K562 (cell line): ENCODE results near the gene CYP24A1. TPM values are rescaled to one million over a fixed set of nuclear protein-coding genes. Genes with fewer than 3 reads are reported as not detected.
A peak's percentile ranks its signal among the peaks of the same experiment; 100 is the strongest.

Experiments used
- ATAC-seq: fragments of 200-7000 bp; cut with Tn5 transposase; 3 replicates; pipeline ENCODE4 v1.9.1; 2020; ENCODE audit warnings: moderate library complexity
- BruUV-seq: library from RNA; stranded (reverse); fragments of 400-500 nt; replicated peaks from 2 replicates; lab custom pipeline; 2021; lab: Mats Ljungman, UMichigan
- CTCF ChIA-PET: fragments of 300-600 bp; formaldehyde crosslinking; extraction: SDS; loops from one replicate; lab custom pipeline; 2021; ENCODE audit warnings: low intra/inter-chr PET ratio; lab: Yijun Ruan, JAX
- POLR2A ChIA-PET: fragments of 300-600, 350-650 bp; sonication (Branson Sonifier 250); formaldehyde crosslinking; extraction: SDS; loops from one replicate; lab custom pipeline; 2021; ENCODE audit warnings: antibody characterized with exemption, inconsistent platforms; lab: Yijun Ruan, JAX
- DNase-seq, 4 experiments: peaks; one replicate each; pipeline versions ENCODE4 v3.0.0 to v3.0.0-alpha.2; 2011 to 2018; ENCODE audit warnings: low spot score in 3 of 4, mixed read lengths in 3 of 4; ENCODE audit errors: extremely low read depth in 1 of 4
- FAIRE-seq: peaks from 2 replicates; lab custom pipeline; 2011; peaks lifted over from hg19 to GRCh38; lab: Jason Lieb, UNC
- H2AFZ ChIP-seq: 2 replicates; pipeline ENCODE4 v1.6.0; 2011; ENCODE audit warnings: low read depth, low read length, control low read depth, inconsistent platforms
- H3K27ac ChIP-seq: fragments of 200-600 bp; 3 replicates; pipeline ENCODE4 v1.8.0; 2011; ENCODE audit warnings: low read depth, mild to moderate bottlenecking, control low read depth, inconsistent platforms, low read length, moderate library complexity, mixed read lengths; ENCODE audit errors: extremely low read depth
- H3K27me3 ChIP-seq, 2 experiments: fragments of 300-600 bp in 1 of 2; 2 replicates in 1 of 2; 3 replicates in 1 of 2; pipeline versions ENCODE4 v1.6.0 to v1.8.0; 2011; ENCODE audit warnings: inconsistent platforms in 2 of 2, low read length in 2 of 2, mild to moderate bottlenecking in 1 of 2, mixed read lengths in 1 of 2, moderate library complexity in 1 of 2; ENCODE audit not compliant: control insufficient read depth in 2 of 2, insufficient read depth in 2 of 2
- H3K36me3 ChIP-seq: fragments of 300-600 bp; 3 replicates; pipeline ENCODE4 v1.8.0; 2011; ENCODE audit warnings: mild to moderate bottlenecking, low read length, inconsistent platforms; ENCODE audit not compliant: control insufficient read depth, insufficient read depth
- H3K4me1 ChIP-seq, 2 experiments: fragments of 200-600 bp in 1 of 2; replicated peaks in 1 of 2; 2 replicates in 1 of 2; 3 replicates in 1 of 2; pipeline versions ENCODE4 v1.5.1 to v1.8.0; 2011; ENCODE audit warnings: inconsistent platforms in 2 of 2, low read length in 2 of 2, mild to moderate bottlenecking in 1 of 2, mixed read lengths in 1 of 2, moderate library complexity in 1 of 2; ENCODE audit not compliant: control insufficient read depth in 2 of 2, insufficient read depth in 2 of 2
- H3K4me2 ChIP-seq: 2 replicates; pipeline ENCODE4 v1.6.1; 2011; ENCODE audit warnings: low read length, control low read depth, inconsistent platforms, mixed read lengths; ENCODE audit not compliant: insufficient read depth
- H3K4me3 ChIP-seq: fragments of 200-600 bp; sonication (generic), shearing (Covaris generic); 2 replicates; pipeline ENCODE4 v1.5.1; 2016; ENCODE audit warnings: control low read depth, inconsistent platforms
- H3K79me2 ChIP-seq: fragments of 200-600 bp; 3 replicates; pipeline ENCODE4 v1.8.0; 2011; ENCODE audit warnings: low read length, inconsistent platforms; ENCODE audit not compliant: control insufficient read depth, insufficient read depth
- H3K9ac ChIP-seq, 2 experiments: 2 replicates each; pipeline versions ENCODE4 v1.6.0 to v1.6.1; 2011; ENCODE audit warnings: low read depth in 2 of 2, low read length in 2 of 2, control low read depth in 1 of 2, inconsistent platforms in 1 of 2, mild to moderate bottlenecking in 1 of 2, mixed read lengths in 1 of 2; ENCODE audit not compliant: insufficient read depth in 1 of 2
- H3K9me1 ChIP-seq: one replicate; pipeline ENCODE4 v1.6.0; 2011; ENCODE audit warnings: inconsistent platforms, mild to moderate bottlenecking, low read length, moderate library complexity; ENCODE audit not compliant: control insufficient read depth, insufficient read depth
- H3K9me3 ChIP-seq: replicated peaks from 2 replicates; pipeline ENCODE4 v1.5.1; 2011; ENCODE audit warnings: low read depth, low read length, inconsistent platforms; ENCODE audit not compliant: control insufficient read depth, insufficient read depth
- H4K20me1 ChIP-seq: replicated peaks from 2 replicates; pipeline ENCODE4 v1.6.1; 2011; ENCODE audit warnings: low read length, inconsistent platforms, mixed read lengths; ENCODE audit not compliant: control insufficient read depth, insufficient read depth
- ATF3 ChIP-seq, 2 experiments: fragments of 450-650 bp in 1 of 2; sonication (generic) in 1 of 2; formaldehyde crosslinking in 1 of 2; IDR thresholded peaks in 1 of 2; conservative IDR thresholded peaks in 1 of 2; 2 replicates each; pipeline versions ENCODE4 v1.6.1 to v1.8.1; 2016 to 2023; ENCODE audit warnings: mild to moderate bottlenecking in 2 of 2, moderate library complexity in 2 of 2, inconsistent platforms in 1 of 2, missing genetic modification reagents in 1 of 2
- NR2C2 ChIP-seq, 2 experiments: fragments of 200-800 bp in 1 of 2; sonication (Bioruptor generic) in 1 of 2; sonication (generic) in 1 of 2; formaldehyde crosslinking in 1 of 2; IDR thresholded peaks; 2 replicates each; pipeline versions ENCODE4 v1.6.1 to v1.8.0; 2016 to 2022; ENCODE audit warnings: mild to moderate bottlenecking in 1 of 2, missing compliant biosample characterization in 1 of 2, missing genetic modification characterization in 1 of 2, missing genetic modification reagents in 1 of 2
- VEZF1 ChIP-seq: fragments of 200-800 bp; sonication (Bioruptor generic); IDR thresholded peaks from 2 replicates; pipeline ENCODE4 v1.6.1; 2017; ENCODE audit warnings: missing genetic modification characterization, missing compliant biosample characterization
- ZNF146 ChIP-seq: IDR thresholded peaks from one replicate; pipeline ENCODE4 v1.6.1; 2018; ENCODE audit warnings: missing compliant biosample characterization; ENCODE audit not compliant: unreplicated experiment
- WGBS: fragments of 100-300 bp; shearing (Covaris generic); methylation state at CpG from one replicate; pipeline ENCODE4 v1.1.6; 2016; ENCODE audit warnings: low coverage, mixed read lengths; ENCODE audit not compliant: insufficient coverage; ENCODE audit errors: missing lambda C conversion rate; 5-methylcytosine and 5-hydroxymethylcytosine counted together
- in situ Hi-C: fragments of 300-500 bp; cut with MboI; formaldehyde crosslinking; loops from 4 replicates; pipeline ENCODE4 v1.15.0; 2018; ENCODE audit warnings: inconsistent platforms, mixed read lengths
- intact Hi-C: fragments of 100-400 bp; cut with micrococcal nuclease; formaldehyde crosslinking; loops from 2 replicates; pipeline ENCODE4 v1.14.2; 2022
- polyA plus RNA-seq, 8 experiments: library from polyadenylated mRNA; depleted of rRNA in 4 of 8; stranded (reverse) in 5 of 8; unstranded in 3 of 8; fragments of >200 nt; fragmentation: Nextera tagmentation in 2 of 8; fragmentation: Illumina TruSeq in 1 of 8; extraction: Ambion mirVana in 2 of 8; extraction: Trizol in 1 of 8; gene quantifications; 2 replicates each; pipeline versions ENCODE4 v1.2.1 to v1.2.3, GENCODE V29; 2011 to 2014; ENCODE audit warnings: inconsistent platforms in 1 of 8, missing spikeins in 1 of 8
- total RNA-seq, 7 experiments: library from RNA; depleted of rRNA in 6 of 7; stranded (reverse); fragments of >200 nt in 6 of 7; fragmentation: Illumina TruSeq in 2 of 7; extraction: Trizol in 2 of 7; gene quantifications; 2 replicates each; pipeline versions ENCODE4 v1.2.1 to v1.2.3, GENCODE V29; 2011 to 2021; ENCODE audit warnings: low replicate concordance in 1 of 7

Gene CYP24A1
- total and polyA plus RNA-seq, 9 of the 15 experiments (the other 6 are each of a cell fraction or from before 2014, with no cell fraction given): 0.04 TPM; not detected in 8

DNA sequence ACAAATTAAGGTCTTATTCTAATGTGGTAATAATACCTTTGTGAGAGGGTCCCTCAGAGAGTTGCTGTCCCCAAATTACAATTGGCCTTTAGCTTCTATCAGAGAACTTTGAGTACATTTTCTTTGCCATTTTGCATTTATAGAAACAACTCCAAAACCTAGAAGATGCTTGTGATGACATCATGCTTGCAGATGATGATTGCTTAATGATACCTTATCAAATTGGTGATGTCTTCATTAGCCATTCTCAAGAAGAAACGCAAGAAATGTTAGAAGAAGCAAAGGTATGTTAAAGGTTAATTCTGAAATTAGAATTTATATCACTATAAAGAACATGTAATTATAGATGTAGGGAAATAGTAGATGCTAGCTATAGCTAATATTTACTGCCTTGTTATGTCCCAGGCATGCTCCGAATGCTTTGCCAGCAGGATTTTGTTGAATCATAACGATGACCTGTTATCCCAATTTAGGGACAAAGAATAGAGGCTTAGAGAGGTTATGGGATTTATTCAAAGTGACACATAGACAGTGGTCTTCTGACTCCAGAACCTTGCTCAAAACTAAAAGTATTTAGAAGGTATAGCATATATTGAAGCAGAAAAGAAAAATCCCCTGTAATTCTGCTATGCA is 41.5 kb upstream of the CYP24A1 start:
- intact Hi-C loops: loop anchor here (5.0 kb wide), 1 partner anchor 432 kb away; no protein-coding TSS in a partner anchor
- Histone ChIP-seq H3K9me3 (no peaks in the 10 kb centered on the region), H3K4me3 (no peak overlapping the region), H2AFZ (no peak overlapping the region), H3K36me3 (peaks cover 53% of the 10 kb centered on the region), H3K27ac (no peak overlapping the region), H3K27me3 (no peaks in the 10 kb centered on the region), H3K79me2 (peaks cover 21% of the 10 kb centered on the region), H3K9me1 (no peaks in the 10 kb centered on the region), H3K4me1 (no peaks in the 10 kb centered on the region), H3K9ac (no peak overlapping the region), H4K20me1 (no peaks in the 10 kb centered on the region), H3K4me2 (no peak overlapping the region)
- POLR2A ChIA-PET: no interaction called here
- ATAC-seq: no peak
- in situ Hi-C loops: loop anchor here (10.0 to 25.0 kb wide), 2 partner anchors 430 to 653 kb away; no protein-coding TSS in a partner anchor
- no peak for FAIRE-seq
- no peak for TF ChIP-seq NR2C2 (CRISPR knock-in tag; IDR thresholded peaks at IDR 0.05)
- no peak for TF ChIP-seq NR2C2 (tag; IDR thresholded peaks at IDR 0.05)
- no peak for TF ChIP-seq VEZF1 (CRISPR knock-in tag)
- TF ChIP-seq ZNF146: no peak
- peak; percentile 21; the same call in 1 of the 2 replicates for TF ChIP-seq ATF3 (IDR thresholded peaks at IDR 0.05)
- no peak for TF ChIP-seq ATF3 (CRISPR knock-in tag; conservative IDR thresholded peaks at IDR 0.05)
- BruUV-seq: no TSS peak
- 97% methylated on average over 3 of the region's 3 CpGs for WGBS
- CTCF ChIA-PET: no interaction called here
- DNase-seq: no peak
